GM18517 (cell line): ENCODE results near the gene DNASE2B.
"Not testable (repeated sequence)": the region's sequence is repeated elsewhere in the genome, so short reads cannot be mapped to it uniquely, and the experiment has no call there.

Source experiments
- ATAC-seq: cut with Tn5 transposase; IDR thresholded peaks from one replicate; pipeline ENCODE4 v1.9.1; 2021; ENCODE audit warnings: mild to moderate bottlenecking, moderate library complexity; ENCODE audit not compliant: unreplicated experiment

Gene DNASE2B

DNA sequence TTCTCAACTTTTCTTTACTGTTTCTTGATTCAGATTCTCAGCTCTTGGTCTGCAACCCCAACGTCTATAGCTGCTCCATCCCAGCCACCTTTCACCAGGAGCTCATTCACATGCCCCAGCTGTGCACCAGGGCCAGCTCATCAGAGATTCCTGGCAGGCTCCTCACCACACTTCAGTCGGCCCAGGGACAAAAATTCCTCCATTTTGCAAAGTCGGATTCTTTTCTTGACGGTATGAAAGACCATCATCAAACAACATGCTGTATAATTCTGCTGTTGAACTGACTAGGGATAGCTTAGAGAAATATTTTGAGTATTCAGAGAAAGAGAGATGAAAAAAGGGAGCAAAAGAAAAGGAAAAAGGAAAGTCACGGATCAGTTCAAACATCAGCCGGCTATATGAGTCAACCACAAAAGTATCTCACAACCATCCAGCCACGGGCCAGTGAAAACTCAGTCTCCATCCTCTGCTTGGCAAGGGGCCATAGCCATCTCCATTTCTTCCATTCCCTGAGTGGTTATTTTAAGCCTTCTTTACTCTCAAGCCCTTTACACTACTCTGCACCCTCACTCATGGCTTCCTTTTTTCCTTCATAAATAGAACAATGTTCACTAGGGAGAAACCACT lies 14.1 kb downstream of the DNASE2B start:
- no peak for ATAC-seq

DNA sequence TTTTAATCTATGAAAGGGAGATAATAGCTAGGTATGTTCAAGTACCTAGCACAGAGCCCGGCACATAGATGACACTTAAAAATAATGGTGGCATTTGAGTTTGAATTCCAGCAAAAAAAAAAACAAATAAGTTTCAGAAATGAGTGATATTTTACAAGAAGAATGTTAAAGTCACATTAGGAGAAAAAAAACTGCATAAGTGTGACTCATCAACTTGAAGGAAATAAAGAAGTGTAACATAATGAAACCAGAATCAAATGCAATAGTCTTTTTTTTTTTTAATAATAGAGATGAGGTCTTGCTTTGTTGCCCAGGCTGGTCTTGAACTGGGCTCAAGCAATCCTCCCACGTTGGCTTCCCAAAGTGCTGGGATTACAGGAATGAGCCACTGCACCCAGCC lies 17.1 kb downstream of the DNASE2B start:
- no peak for ATAC-seq

DNA sequence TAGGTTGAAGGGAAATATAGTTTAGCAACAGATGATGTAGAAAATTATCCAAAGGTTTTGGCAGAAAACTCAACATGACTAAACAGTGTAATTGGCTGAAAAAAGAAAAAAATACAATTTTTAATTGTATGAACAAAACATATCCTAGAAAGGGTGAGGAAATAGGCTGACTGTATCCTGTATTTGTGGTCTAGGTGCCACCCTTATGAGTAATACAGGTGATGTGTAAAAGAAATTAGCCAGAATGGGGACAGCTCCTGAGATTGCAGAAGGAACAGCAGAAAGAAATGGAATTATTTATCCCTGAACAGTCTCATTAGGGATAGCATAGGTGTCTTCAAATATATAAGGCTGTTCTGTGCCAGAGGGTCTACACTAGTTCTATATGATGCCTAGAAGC lies 24.6 kb downstream of the DNASE2B start:
- ATAC-seq = no peak

DNA sequence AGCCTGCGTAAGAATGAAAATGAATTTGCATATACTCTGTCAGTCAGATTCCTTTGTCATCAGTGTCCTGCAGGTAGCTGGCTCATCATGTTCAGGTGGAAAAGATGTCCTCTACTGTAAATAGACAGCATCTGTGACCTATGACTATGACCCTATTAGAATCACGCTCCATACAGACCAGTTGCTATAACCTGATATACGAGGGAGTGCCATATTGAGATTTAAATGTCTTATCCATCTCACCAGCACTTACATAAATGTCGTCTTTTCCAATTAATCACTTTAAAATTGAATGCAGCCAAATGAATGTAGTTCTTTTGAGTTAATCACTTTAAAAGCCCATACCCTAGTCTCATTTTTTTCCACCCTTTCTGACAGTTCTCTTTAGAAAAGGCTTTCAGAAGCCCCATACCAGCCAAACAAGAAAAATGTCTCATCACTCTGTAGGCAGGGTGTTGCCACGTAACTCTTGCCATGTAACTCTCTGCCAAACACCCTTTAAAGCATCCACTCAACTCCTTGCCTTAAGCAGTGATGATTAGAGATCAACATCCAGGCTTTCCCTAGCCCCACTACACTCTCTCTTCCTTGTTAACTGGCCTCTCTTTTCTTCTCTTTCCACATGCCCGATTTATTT lies 26.3 kb downstream of the DNASE2B start:
- ATAC-seq = no peak

DNA sequence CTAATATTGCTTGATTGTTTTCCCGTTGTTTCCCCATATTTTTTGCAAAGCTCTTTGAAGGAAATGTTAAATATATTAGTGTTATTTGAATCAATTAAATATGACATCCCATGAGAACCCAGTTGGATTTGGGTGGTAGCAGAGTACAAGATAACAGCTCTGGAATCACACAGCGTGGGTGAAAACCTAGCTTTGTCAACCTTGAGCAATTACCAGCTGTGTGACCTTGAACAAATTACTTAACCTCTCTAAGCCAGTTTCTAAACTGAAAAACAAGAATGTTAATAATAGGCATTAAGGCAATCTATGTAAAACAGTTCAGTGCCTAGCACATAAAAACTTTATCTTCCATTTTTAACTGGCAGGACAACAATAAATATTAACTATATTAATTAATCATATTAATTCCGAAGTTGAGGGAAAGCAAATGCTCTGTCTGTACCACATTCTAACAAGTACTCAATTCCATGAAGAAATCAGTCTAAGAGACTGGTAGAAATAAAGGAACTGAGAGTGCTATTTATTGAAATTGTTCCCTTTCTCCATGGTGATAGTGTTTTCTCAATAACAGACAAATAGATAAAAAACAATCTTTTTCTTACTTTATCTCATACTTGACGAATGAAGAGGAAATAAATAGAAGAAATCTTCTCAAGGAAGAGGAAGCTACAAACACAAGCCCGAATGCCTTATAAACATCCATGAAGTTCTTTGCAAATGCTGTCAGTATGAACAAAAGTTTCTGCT lies 27.0 kb downstream of the DNASE2B start:
- no peak for ATAC-seq

DNA sequence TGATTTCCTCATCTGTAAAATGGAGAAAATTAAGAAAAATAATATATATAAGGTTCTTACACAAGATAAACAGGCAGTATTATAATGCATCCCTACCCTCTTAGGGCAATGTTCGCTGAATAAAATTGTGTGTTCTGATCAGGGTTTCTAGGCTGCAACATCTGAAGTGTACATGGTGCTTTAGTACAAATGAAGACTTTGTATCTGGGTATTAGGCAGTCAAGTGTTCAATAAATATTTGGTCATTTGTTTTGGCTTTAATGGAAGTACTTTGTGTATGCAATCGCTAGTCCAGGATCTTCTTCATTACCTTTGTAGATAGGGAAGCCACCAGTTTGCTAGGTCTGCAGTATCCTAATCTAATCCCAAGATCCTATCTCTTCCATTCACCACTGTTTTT lies 28.1 kb downstream of the DNASE2B start:
- no peak for ATAC-seq

DNA sequence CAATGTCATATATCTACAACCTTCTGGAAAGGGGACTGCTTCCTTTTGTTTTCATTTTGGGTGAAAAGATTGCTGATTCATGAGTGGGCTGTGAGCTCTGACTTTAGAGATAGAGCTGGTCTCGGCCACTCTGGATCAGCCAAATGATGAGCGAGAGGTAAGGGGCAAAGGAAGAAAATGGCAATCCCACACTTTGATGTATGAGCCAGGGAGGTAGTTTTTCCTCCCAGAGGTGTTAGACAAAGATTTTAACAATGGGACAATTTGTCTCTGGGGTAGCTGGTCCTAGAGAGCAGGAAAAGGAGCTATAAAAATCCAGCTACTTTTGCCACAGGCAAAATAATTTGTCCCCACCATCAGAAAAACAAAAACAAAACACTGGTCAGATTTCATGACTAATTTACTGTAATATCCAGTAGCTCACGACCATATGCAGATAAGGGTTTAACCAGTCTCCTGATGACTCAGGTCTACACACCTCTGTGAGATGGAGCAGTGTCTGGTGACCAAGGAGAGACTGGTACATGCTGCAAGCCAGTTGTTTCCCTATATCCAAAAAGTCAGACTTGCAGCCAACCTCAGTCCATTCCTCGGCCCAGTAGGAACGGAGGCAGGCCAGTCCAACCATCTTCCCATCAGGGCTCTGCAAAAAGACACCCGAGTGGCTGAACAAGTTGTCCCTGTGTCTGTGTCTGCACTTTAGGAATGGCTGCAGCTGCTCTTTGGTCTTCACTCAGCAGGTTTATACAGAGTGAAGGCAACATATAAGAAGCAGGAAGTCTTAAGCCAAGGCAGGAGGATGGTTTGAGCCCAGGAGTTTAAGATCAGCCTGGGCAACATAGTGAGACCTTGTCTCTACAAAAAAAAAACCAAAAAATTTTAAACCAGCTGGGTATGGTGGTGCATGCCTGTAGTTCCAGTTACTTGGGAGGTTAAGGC lies 29.2 kb downstream of the DNASE2B start:
- ATAC-seq = no peak

DNA sequence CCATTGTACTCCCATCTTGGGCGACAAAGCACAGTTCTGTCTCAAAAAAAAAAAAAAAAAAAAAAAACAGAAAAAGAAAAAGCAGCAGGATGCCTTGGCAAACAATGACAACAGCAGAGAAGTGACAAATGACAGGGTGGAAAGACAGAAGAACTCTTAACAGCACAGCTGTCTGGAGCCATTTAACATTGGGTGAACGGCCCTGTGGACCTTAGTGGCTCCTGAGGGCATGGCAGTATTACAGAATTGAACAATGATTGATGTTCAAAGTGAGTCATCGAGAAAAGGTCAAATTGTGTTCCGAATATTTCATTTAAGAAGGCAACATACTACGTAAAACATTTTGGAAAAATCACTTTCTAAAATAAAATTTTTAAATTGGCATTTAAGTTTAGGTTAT lies 30.0 kb downstream of the DNASE2B start:
- no peak for ATAC-seq

DNA sequence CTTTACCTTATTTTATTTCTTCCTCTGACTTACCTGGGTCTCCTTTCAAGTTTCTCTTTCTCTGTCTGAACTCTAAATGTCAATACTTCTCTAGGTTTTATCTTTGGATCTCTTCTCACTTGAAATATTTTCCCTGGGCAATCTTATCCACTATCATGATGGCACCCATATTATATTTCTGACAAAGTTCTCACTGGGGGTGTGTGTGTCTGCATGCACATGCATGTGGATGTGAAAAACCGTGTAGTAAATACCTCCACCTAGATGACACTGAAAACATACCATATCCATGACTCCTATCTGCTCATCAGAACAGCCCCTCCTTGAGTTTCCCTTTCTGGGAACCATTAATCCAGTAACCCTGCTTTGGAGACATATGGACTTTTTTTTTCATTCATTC lies 30.9 kb downstream of the DNASE2B start:
- ATAC-seq = no peak

DNA sequence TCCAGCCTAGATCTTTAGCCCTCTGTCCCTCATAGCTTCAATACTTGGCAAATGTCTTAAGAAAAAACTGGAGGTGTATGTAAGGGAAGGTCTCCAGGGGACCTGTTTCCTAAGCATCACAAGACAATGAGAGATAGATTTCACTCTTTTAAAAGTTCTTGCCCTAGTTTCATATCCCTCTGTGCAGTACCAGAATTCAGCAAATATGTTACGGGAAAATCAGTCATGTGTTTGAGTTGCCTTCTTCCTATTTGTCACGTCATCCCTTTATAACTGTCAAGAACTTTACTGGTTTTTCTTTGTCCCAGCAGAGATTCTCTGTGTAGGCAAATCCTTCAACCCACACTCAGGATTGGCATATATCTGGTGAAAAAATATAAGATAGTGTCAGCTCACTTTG lies 32.3 kb downstream of the DNASE2B start:
- ATAC-seq = no peak

DNA sequence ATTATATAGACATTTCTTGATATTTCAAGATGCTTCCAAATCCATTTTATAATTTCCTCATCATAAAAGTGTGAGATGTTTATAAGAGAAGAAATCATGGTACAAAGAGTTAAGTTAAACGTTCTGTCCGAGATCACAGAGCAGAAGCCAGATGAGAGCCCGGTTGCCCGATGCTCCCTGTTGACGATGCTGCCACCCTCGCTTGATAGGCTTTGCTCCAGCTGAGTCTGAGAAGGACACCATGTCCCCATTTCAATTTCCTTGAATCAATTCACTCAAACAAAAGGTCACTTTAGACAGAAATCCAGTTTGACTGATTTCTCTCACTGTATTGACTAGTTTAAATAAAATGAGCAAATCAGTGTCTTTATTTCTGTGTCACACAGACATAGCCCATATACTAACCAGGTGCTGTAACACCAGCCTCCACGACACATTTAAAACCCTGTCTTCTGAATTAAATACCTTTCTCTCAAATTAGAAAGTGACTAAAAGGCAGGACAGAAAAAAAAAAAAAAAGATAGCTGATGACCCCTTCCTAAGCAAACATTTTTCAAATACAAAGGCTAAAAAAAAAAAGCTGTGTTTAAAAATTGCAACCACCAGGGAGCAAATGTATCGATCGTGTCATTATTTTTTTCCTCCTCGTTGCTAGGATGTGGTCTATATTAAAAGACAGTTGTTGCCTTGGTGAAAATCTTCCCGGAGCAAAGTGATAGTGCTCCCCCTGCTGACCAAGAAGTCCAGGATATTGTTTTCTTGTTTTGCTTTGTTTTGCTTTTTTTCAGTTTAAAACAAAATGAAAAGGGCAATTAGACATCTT lies 35.2 kb downstream of the DNASE2B start:
- ATAC-seq = no peak

DNA sequence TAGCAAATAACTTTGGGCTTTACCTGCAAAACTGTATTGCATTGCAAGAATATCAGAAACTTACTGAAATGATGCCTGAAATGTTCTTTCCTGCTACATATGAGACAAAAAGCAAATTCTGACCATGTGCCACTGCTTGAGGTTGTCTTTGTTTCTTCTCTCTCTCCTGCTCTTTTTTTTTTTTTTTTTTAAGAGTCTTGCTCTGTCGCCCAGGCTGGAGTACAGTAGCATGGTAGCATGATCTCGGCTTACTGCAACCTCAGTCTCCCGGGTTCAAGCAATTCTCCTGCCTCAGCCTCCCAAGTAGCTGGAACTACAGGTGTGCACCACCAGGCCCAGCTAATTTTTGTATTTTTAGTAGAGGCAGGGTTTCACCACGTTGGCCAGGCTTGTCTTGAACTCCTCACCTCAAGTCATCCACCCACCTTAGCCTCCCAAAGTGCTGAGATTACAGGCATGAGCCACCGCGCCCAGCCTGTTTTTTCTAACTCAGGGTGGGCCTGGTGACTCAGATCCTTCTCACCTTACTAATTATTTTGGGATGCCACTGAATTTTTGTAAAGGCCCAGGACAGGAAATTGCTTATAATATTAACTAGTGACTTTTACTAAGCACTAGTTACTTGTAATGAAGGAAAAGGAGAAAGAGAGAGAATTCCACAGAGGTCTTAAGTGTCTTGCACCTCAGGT lies 35.9 kb downstream of the DNASE2B start:
- no peak for ATAC-seq

DNA sequence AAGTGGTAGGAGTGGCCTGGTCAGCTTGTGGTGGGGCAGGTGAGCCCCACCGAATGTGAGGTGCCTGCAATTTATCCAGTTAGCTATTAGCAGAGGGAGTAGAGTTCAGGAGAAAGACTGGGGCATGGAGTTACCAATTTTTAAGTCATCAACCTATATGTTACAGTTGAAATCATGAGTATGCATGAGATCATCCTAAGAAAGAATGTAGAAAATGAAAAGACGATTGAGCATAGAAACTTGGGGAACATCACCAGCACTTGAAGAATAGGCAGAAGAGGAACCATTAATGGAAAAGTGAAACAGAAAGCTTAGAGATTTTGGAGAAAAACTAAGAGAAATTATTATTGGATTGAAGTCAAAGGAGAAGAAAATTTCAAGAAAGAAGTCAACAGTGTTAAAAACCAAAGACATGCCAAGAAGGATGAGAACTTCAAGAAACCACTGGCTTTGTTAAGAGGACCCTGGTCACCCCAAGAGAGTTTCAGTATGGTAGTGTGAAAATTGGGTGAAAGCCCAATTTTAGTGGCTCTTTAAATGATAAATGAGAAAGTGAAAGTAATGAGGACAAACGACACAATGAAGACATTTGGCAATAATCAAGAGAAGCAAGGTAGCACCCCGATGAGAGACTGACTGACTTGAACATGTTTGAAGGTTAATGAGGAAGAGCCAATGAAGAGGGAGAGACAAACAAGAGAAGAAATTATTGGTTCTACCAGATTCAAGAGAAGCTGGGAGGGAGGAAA lies 36.7 kb downstream of the DNASE2B start:
- no peak for ATAC-seq

DNA sequence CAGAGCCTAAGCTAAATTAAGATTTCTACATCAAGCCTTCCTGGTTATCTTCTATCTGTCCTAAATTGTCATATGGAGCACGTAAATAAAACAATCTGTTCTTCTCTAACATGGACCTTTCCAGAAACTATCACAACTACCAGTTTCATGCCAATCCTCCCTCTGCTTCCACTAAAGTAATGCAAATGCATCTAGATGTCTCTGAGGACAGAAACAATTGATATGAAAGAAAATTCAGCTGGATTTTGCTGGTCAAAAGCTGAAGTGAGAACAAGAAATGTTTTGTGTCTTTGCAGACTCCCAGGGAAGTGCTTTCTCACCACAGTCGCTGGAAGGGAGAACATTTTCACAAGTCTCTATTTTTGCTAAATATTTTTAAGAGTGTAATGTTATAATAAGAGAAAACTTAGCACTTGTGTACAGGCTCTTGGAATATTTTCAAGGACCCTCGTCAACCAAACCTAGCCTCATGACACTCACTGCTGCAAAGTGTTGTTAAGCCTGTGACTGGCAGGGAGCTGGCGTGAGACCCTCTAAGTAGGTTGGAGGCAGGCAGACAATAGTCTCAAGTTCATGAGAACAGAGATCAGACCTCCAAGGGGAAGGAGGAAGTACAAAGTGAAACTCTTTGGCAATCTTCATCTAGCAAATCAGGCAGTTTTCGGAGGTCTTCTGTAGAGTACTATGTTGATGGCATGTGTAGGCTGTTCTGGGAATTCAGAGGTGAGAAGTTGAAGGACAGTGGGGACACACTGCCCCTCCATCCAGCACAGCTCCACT lies 38.8 kb downstream of the DNASE2B start:
- ATAC-seq = no peak

DNA sequence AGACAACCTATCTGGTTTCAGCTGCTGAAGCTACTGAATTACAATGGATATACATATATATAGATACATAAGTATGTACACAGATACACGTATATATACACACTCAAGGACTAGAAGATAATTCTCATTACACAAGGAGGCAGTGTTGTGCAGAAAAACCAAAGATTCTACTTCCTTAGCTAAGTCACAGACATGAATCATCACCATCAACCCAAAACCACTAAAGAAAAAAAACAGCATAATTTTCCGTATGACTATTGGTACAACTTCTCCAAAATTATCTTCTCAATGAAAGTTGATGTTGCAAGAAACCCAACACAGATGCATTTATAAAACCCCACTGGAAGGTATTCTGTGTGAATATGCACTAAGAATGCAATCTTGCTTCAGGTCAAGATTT lies 44.0 kb downstream of the DNASE2B start:
- peak; percentile 100 for ATAC-seq

DNA sequence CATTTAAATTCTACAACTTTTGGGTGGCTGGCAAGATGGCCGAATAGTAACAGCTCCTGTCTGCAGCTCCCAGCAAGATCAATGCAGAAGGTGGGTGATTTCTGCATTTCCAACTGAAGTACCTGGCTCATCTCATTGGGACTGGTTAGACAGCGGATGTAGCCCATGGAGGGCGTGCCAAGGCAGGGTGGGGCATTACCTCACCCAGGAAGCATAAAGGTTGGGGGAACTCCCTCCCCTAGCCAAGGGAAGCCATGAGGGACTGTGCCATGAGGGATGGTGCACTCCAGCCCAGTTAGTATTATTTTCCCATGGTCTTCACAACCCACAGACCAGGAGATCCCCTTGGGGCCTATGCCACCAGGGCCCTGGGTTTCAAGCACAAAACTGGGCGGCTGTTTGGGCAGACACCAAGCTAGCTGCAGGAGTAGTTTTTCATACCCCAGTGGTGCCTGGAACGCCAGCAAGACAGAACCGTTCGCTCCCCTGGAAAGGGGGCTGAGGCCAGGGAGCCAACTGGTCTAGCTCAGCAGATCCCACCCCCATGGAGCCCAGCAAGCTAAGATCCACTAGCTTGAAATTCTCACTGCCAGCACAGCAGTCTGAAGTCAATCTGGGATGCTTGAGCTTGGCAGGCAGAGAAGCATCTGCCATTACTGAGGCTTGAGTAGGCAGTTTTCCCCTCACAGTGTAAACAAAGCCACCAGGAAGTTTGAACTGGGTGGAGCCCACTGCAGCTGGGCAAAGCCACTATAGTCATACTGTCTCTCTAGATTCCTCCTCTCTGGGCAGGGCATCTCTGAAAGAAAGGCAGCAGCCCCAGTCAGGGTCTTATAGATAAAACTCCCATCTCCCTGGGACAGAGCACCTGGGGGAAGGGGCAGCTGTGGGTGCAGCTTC lies 44.7 kb downstream of the DNASE2B start:
- not testable (repeated sequence) for ATAC-seq

DNA sequence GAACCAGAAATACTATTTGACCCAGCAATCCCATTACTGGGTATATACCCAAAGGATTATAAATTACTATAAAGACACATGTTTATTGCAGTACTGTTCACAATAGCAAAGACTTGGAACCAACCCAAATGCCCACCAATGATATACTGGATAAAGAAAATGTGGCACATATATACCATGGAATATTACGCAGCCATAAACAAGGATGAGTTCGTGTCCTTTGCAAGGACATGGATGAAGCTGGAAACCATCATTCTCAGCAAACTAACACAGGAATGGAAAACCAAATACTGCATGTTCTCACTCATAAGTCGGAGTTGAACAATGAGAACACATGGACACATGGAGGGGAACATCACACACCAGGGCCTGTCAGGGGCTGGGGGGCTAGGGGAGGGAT lies 50.4 kb downstream of the DNASE2B start:
- not testable (repeated sequence) for ATAC-seq
